Measurements from ENCODE around the gene MTAP.

DNA sequence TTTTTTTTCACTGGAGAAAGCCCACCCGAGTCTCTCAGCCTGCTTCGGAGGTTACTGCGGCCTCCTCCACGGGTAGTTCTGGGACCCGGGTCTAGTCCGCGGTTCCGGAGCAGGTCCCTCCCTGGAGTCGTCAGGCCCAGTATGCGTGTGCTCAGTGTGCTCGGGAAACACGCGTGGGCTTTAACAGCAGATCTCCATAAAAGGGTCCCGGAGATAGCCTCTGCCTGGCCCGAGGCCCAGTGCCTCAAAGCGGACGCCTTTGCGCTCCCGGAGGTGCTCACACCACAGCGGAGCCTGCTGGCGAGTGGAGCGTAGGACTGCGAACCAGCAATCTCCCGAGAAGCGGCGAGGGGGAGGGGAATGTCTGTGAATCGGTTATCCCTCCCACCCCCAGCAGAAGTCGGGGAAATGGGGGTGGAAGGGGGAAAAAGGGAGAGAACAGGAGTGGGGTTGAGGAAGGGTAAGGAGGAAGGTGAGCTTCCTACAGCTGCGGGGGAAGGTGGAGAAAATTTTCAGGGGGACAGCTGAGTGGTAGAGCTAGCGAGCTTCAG, 163.0 kb downstream of the MTAP start:
- TF ChIP-seq CTCF (IDR thresholded peaks at IDR 0.05) (peak in 2 of 5 experiments; percentile 5 to 13), POLR2A (IDR thresholded peaks at IDR 0.05) (no peak)
